Measurements from ENCODE around the gene FAM174C.

DNA sequence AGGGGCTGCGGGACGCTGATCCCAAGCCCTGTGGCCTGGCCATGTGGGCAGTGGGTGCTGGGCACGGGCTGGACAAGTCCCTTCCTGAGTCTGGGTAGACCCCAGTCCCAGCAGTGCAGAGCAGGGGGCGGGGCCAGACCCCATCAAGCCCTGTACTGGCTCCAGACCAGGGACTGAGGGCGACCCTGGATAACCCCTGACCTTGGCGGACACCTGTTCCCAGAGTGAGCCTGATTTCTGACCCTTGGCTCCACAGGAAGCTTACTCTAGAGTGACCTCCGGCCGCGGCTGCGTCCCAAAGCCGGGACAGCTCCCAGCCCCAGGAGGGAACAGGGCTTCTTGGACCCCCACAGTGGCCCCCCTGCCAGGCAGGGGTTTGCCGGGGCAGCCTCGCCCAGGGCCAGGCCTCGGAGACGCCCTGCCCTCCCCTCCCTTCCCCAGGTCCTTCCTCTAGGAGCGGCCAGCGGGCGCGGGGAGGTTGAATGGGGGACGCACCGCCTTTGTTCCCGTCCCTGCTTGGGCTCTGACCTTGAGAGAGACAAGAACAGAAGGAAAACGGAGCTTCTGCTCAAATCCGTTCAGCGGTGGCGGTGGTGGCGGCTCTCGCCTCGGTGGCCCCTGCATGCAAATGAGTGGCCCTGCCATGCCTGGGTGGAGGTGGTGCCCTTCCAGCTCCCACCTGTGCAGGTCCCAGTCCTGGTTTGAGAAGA lies 8.0 kb downstream of the FAM174C start:
- TF ChIP-seq EZH2phosphoT487 (IDR thresholded peaks at IDR 0.05; ENCODE audit: borderline replicate concordance), result no peak
- TF ChIP-seq, protein P1, sequence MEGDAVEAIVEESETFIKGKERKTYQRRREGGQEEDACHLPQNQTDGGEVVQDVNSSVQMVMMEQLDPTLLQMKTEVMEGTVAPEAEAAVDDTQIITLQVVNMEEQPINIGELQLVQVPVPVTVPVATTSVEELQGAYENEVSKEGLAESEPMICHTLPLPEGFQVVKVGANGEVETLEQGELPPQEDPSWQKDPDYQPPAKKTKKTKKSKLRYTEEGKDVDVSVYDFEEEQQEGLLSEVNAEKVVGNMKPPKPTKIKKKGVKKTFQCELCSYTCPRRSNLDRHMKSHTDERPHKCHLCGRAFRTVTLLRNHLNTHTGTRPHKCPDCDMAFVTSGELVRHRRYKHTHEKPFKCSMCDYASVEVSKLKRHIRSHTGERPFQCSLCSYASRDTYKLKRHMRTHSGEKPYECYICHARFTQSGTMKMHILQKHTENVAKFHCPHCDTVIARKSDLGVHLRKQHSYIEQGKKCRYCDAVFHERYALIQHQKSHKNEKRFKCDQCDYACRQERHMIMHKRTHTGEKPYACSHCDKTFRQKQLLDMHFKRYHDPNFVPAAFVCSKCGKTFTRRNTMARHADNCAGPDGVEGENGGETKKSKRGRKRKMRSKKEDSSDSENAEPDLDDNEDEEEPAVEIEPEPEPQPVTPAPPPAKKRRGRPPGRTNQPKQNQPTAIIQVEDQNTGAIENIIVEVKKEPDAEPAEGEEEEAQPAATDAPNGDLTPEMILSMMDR (conservative IDR thresholded peaks at IDR 0.05; ENCODE audit: low read length), result no peak

All from Loucy (cell line).